Right lobe of liver (tissue), 6 donors: ENCODE data around the gene FRMPD2. TPM values are rescaled to one million over a fixed set of nuclear protein-coding genes. Genes with fewer than 3 reads are reported as not detected.

Experiments
- ATAC-seq, 4 donors: fragments of 200-7000 bp; cut with Tn5 transposase; one replicate each; pipeline ENCODE4 v1.9.1; 2020; ENCODE audit warnings: mild to moderate bottlenecking in 4 of 4, moderate library complexity in 4 of 4
- DNase-seq, 3 donors: peaks; one replicate each; pipeline ENCODE4 v3.0.0-alpha.2; 2020
- H3K27ac ChIP-seq, 3 donors: fragments of 200-600 bp; one replicate each; pipeline ENCODE4 v1.8.0; 2022
- H3K27me3 ChIP-seq, 2 donors: fragments of 200-600 bp; one replicate each; pipeline ENCODE4 v1.8.0; 2022
- H3K36me3 ChIP-seq, 4 donors: fragments of 200-600 bp; sonication (generic) in 1 of 4; one replicate each; pipeline versions ENCODE4 v1.5.1 to v1.8.0; 2017 to 2022; ENCODE audit warnings: control low read depth in 1 of 4
- H3K4me1 ChIP-seq, 4 donors: fragments of 200-600 bp; sonication (generic) in 1 of 4; one replicate each; pipeline versions ENCODE4 v1.5.1 to v1.8.0; 2017 to 2022; ENCODE audit warnings: control low read depth in 1 of 4
- H3K4me3 ChIP-seq, 3 donors: fragments of 200-600 bp; one replicate each; pipeline ENCODE4 v1.8.0; 2022
- H3K9me3 ChIP-seq, 4 donors: fragments of 200-600 bp; sonication (generic) in 1 of 4; one replicate each; pipeline versions ENCODE4 v1.5.1 to v1.8.0; 2017 to 2022; ENCODE audit warnings: control low read depth in 1 of 4
- POLR2A ChIP-seq: fragments of 450-650 bp; IDR thresholded peaks from one replicate; pipeline ENCODE4 v1.6.1; 2017; ENCODE audit warnings: antibody characterized with exemption, mild to moderate bottlenecking
- WGBS: methylation state at CpG from one replicate; pipeline ENCODE4 v1.1.6; 2018; ENCODE audit warnings: low coverage, low lambda C conversion rate; ENCODE audit not compliant: insufficient coverage; ENCODE audit errors: missing lambda C conversion rate; 5-methylcytosine and 5-hydroxymethylcytosine counted together
- intact Hi-C, 2 donors: fragments of 100-400 bp; cut with DNase I; formaldehyde crosslinking; loops; one replicate each; pipeline versions ENCODE4 v1.11.2 to v1.14.1; 2022
- total RNA-seq, 6 experiments: library from RNA; depleted of rRNA in 2 of 6; stranded (reverse); fragments of >200 nt in 2 of 6; fragmentation: NEBNext Ultra II Directional in 3 of 6; extraction: Animal tissue kit (Norgen Biotek cat#: 25700) in 3 of 6; gene quantifications; one replicate each; pipeline versions ENCODE4 v1.1.0 to v1.2.4, GENCODE V29; 2016 to 2023
- TF ChIP-seq, protein P1 (sequence below), 4 donors: fragments of 200-600 bp in 3 of 4; fragments of 450-650 bp in 1 of 4; IDR thresholded peaks; one replicate each; pipeline versions ENCODE4 v1.5.1 to v1.8.0; 2016 to 2022; ENCODE audit warnings: antibody characterized with exemption in 4 of 4, mild to moderate bottlenecking in 2 of 4
- donor health status: DM: no; HTN: yes; CAD: no.
- donor health status: DM: no; HTN: no; CAD: no.
- donor health status: DM: no; HTN: no; CAD: no.
- donor health status: DM: no; HTN: yes; CAD: no.
- donor health status: DM: no; HTN: yes; CAD: no.

Gene FRMPD2
- total RNA-seq, 6 experiments from 2014 or later, result not detected

DNA sequence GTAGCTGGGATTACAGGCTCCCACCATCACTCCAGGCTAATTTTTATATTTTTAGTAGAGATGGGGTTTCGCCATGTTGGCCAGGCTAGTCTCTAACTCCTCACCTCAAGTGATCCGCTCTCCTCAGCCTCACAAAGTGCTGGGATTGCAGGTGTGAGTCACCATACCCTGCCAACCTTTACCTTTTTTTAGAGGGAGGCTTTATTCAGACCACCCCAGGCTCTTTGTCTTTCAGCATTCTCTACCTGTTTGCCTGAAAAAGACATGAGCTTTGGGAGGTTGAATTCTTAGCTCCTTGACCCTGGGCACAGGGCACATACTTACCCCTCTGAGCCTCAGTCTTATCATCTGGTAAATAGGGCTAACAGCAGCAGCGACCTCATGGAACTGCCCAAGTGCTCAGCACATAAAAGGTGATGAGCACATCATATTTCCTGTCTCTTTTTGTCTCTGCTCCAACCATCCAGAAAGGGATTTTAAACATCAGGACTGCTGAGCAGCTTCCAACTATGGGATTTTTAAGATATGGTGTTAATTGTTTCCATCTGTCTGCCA lies 17.0 kb downstream of the FRMPD2 start:
- TF ChIP-seq POLR2A, result no peak
- TF ChIP-seq, protein P1, sequence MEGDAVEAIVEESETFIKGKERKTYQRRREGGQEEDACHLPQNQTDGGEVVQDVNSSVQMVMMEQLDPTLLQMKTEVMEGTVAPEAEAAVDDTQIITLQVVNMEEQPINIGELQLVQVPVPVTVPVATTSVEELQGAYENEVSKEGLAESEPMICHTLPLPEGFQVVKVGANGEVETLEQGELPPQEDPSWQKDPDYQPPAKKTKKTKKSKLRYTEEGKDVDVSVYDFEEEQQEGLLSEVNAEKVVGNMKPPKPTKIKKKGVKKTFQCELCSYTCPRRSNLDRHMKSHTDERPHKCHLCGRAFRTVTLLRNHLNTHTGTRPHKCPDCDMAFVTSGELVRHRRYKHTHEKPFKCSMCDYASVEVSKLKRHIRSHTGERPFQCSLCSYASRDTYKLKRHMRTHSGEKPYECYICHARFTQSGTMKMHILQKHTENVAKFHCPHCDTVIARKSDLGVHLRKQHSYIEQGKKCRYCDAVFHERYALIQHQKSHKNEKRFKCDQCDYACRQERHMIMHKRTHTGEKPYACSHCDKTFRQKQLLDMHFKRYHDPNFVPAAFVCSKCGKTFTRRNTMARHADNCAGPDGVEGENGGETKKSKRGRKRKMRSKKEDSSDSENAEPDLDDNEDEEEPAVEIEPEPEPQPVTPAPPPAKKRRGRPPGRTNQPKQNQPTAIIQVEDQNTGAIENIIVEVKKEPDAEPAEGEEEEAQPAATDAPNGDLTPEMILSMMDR (IDR thresholded peaks at IDR 0.05), result no peak
- DNase-seq (no peak), ATAC-seq (no peak)
- H3K4me1 ChIP-seq, result no peaks in the 10 kb centered on the region
- H3K4me3 ChIP-seq, result no peak overlapping the region
- intact Hi-C loops, result no loop called here
- no peaks in the 10 kb centered on the region for H3K36me3 ChIP-seq
- no peak overlapping the region for H3K27ac ChIP-seq
- no peaks in the 10 kb centered on the region for H3K27me3 ChIP-seq
- no peaks in the 10 kb centered on the region for H3K9me3 ChIP-seq
- 57% methylated on average over 3 of the region's 3 CpGs for WGBS

DNA sequence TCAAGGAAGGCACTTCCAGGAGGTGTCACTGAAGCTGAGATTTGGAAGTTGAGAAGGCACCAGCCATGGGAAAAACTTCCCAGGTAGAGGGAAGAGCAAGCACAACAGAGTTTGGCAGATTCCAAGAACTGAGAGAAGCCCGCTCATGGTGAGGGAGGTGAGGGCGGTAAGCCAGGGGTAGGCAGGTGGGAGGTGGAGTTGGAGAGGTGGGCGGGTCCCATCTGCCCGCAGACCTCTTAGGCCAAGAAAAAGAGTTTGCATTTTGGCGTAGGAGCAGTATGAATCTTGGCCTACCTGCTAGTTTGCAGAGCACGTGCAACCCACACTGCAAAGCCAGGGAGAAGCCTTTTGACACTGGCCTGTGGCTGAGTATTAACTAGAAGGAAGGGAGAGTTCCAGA lies 18.8 kb downstream of the FRMPD2 start:
- Histone ChIP-seq H3K27ac (no peak overlapping the region), H3K4me3 (no peak overlapping the region), H3K4me1 (no peaks in the 10 kb centered on the region), H3K36me3 (no peaks in the 10 kb centered on the region), H3K9me3 (no peaks in the 10 kb centered on the region), H3K27me3 (no peaks in the 10 kb centered on the region)
- intact Hi-C loops, result no loop called here
- ATAC-seq (no peak), DNase-seq (no peak)
- WGBS, result no CpG with 5 or more reads among the region's 6 CpGs
- TF ChIP-seq, protein P1 (IDR thresholded peaks at IDR 0.05), result no peak
- TF ChIP-seq POLR2A, result no peak

DNA sequence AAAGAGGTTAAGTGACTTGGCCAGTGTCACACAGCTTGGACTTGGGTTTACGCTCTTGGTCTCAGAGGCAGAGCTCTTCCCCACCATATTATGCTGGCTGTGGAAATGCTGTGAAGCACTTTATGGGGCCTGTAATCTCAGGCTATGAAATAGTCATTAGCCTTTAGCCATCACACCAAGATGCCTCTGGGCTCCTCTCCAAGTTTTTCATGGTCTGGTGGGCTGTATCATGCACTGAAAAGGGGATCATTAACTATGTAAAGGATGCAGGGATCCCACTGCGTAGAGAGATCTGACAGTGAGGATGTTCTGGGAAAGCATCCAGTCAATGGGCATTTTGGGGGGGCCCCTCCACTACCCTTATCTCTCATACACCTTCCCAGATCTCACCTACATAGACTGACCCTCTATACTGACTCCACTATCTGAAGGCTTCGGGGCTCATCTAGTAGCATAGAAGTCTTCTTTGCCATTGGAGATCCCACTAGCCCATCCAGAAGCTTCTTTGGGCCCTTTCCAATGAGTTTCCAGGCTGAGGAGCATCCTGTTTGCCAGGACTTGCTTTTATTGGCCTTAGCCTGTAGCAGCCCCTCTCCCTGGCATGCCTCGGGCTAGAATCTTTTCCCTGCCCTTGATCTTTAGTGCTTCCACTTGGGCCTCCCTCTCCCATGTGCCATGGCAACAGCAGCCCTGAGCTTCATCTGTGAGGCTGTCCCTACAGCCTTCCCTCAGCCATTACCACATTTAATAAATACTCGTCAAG lies 19.6 kb downstream of the FRMPD2 start:
- ATAC-seq (no peak), DNase-seq (no peak)
- Histone ChIP-seq H3K27me3 (no peaks in the 10 kb centered on the region), H3K4me3 (no peak overlapping the region), H3K4me1 (no peaks in the 10 kb centered on the region), H3K36me3 (no peaks in the 10 kb centered on the region), H3K9me3 (no peaks in the 10 kb centered on the region), H3K27ac (no peak overlapping the region)
- intact Hi-C loops, result no loop called here
- no peak for TF ChIP-seq POLR2A
- TF ChIP-seq, protein P1 (IDR thresholded peaks at IDR 0.05), result no peak
- 70% methylated on average over 4 of the region's 5 CpGs for WGBS

- DNase-seq (no peak), ATAC-seq (no peak)
- no peaks in the 10 kb centered on the region for H3K9me3 ChIP-seq
- no peaks in the 10 kb centered on the region for H3K27me3 ChIP-seq
- intact Hi-C loops, result no loop called here
- no peaks in the 10 kb centered on the region for H3K36me3 ChIP-seq
- WGBS, result 59% methylated on average over 6 of the region's 9 CpGs
- no peak overlapping the region for H3K4me3 ChIP-seq
- no peak overlapping the region for H3K27ac ChIP-seq
- TF ChIP-seq, protein P1 (IDR thresholded peaks at IDR 0.05), result no peak
- TF ChIP-seq POLR2A, result no peak
- H3K4me1 ChIP-seq, result no peaks in the 10 kb centered on the region
Measured at GRCh38 chr10:48253970-48254657, 20.4 kb downstream of the FRMPD2 start.
